RWPE1 (cell line): ENCODE results near the gene ZFAND3.
"Not testable (repeated sequence)": the region's sequence is repeated elsewhere in the genome, so short reads cannot be mapped to it uniquely, and the experiment has no call there.

Experiments used
- CTCF ChIA-PET: fragments of 350-600 bp; sonication (Branson Sonifier 250); formaldehyde crosslinking; extraction: SDS; loops from one replicate; lab custom pipeline; 2021; lab: Yijun Ruan, JAX
- POLR2A ChIA-PET: fragments of 400-600 bp; formaldehyde crosslinking; extraction: SDS; loops from one replicate; lab custom pipeline; 2020; ENCODE audit warnings: antibody characterized with exemption; ENCODE audit not compliant: low non-redundant PET; lab: Yijun Ruan, JAX
- DNase-seq: peaks from one replicate; pipeline ENCODE4 v3.0.0; 2012; ENCODE audit warnings: low spot score
- H3K27ac ChIP-seq: fragments of 450-650 bp; 2 replicates; pipeline ENCODE4 v1.5.1; 2017
- TF ChIP-seq, protein P1 (sequence below): fragments of 450-650 bp; conservative IDR thresholded peaks from 2 replicates; pipeline ENCODE4 v1.5.1; 2017; ENCODE audit warnings: low read depth, mild to moderate bottlenecking

The ZFAND3 gene

DNA sequence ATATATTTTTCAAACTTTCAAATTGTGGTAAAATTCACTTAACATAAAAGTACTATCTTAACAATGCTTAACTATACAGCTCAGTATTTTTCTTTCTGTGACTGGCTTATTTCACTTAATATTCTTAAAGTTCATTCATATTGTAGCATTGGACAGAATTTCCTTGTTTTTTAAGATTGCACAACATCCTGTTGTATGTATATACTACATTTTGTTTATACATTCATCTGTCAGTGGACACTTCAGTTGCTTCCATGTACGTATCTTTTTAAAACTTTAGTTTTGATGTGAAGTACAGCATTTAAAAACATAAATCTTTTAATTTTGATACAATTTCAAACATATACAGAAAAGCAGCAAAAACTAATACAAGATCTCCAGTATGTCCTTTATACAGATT, 220.7 kb downstream of the ZFAND3 start:
- POLR2A ChIA-PET, result no interaction called here
- DNase-seq, result no peak
- TF ChIP-seq, protein P1, sequence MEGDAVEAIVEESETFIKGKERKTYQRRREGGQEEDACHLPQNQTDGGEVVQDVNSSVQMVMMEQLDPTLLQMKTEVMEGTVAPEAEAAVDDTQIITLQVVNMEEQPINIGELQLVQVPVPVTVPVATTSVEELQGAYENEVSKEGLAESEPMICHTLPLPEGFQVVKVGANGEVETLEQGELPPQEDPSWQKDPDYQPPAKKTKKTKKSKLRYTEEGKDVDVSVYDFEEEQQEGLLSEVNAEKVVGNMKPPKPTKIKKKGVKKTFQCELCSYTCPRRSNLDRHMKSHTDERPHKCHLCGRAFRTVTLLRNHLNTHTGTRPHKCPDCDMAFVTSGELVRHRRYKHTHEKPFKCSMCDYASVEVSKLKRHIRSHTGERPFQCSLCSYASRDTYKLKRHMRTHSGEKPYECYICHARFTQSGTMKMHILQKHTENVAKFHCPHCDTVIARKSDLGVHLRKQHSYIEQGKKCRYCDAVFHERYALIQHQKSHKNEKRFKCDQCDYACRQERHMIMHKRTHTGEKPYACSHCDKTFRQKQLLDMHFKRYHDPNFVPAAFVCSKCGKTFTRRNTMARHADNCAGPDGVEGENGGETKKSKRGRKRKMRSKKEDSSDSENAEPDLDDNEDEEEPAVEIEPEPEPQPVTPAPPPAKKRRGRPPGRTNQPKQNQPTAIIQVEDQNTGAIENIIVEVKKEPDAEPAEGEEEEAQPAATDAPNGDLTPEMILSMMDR, result no peak
- H3K27ac ChIP-seq, result no peak overlapping the region
- CTCF ChIA-PET, result no interaction called here

- ChIA-PET CTCF (interaction anchor here (0.6 to 0.7 kb wide), 2 partner anchors 295 to 323 kb away, joined by 3 to 6 read pairs; no protein-coding TSS in a partner anchor), POLR2A (no interaction called here)
- H3K27ac ChIP-seq, result no peak overlapping the region
- DNase-seq, result no peak
- TF ChIP-seq, protein P1, result no peak
Observed at GRCh38 chr6:38043259-38043753, 223.8 kb downstream of the ZFAND3 start.

DNA sequence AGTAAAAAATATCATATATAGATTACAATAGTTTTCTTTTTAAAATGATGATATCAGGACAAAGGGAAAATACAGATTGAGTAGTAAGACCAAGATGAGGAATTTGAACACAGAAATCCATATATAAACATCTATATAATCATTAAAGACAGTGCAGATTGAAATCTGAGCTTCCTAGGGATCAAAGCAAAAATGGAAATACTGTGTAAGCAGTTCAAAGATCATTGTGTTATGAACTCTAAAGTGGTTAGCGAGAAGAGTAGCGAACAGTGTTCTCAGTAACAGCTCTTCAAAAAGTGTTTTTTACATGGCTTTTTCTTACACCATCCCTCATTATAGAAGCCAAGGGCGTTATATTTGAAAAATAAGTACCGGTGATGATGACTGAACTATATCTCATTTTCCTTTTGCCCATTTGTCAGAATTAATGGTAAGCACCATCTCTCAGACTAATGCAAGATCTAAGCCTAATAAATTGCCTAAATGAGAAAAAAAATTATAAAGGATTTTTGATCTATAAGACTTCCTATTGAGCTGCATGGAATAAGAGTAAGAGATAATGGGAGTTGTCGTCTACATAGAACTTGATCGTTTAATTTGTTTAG, 226.3 kb downstream of the ZFAND3 start:
- CTCF ChIA-PET, result interaction anchor here (0.5 kb wide), 1 partner anchor 186 kb away, joined by 9 read pairs; no protein-coding TSS in a partner anchor
- no peak for DNase-seq
- no peak overlapping the region for H3K27ac ChIP-seq
- POLR2A ChIA-PET, result no interaction called here
- TF ChIP-seq, protein P1, result no peak

DNA sequence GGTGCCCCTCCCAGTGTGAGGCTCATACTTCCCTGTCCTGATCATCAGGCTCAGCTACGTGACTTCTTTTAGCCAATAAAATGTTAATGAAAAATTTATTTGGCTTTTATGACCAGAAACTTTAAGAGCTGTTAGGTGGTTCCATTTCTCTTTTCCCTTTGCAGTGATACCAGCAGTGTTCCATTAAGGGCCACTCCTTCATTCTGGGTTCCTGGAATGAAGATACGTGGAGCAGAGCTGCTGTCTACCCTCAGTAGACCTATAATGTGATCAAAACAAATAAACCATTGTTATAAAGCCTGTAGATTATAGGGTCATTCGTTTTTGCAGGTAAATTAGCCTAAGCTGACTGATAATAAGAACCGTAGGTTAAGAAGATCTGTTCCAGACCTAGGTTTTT, 228.0 kb downstream of the ZFAND3 start:
- ChIA-PET POLR2A (no interaction called here), CTCF (no interaction called here)
- DNase-seq, result no peak
- H3K27ac ChIP-seq, result no peak overlapping the region
- TF ChIP-seq, protein P1, result no peak

DNA sequence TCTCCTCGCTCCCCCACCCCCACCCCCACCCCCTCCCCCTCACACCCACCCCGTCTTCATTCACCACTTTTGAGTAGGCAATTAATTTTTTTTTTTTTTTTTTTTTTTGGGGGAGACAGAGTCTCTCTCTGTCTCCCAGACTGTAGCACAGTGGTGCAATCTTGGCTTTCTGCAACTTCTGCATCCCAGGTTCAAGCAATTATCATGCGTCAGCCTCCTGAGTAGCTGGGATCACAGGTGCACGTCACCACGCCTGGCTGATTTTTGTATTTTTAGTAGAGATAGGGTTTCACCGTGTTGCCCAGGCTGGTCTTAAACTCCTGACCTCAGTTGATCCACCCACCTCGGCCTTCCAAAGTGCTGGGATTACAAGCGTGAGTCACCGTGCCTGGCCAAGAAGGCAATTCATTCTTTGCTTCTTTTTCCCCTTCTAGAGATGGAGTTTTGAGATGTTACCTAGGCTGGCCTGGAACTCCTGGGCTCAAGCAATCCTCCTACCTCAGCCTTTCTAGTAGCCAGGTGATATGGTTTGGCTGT, 230.4 kb downstream of the ZFAND3 start:
- peak overlapping the region; percentile 30; the same call in 1 of the 2 replicates for H3K27ac ChIP-seq
- CTCF ChIA-PET, DNase-seq, POLR2A ChIA-PET: not testable (repeated sequence)

DNA sequence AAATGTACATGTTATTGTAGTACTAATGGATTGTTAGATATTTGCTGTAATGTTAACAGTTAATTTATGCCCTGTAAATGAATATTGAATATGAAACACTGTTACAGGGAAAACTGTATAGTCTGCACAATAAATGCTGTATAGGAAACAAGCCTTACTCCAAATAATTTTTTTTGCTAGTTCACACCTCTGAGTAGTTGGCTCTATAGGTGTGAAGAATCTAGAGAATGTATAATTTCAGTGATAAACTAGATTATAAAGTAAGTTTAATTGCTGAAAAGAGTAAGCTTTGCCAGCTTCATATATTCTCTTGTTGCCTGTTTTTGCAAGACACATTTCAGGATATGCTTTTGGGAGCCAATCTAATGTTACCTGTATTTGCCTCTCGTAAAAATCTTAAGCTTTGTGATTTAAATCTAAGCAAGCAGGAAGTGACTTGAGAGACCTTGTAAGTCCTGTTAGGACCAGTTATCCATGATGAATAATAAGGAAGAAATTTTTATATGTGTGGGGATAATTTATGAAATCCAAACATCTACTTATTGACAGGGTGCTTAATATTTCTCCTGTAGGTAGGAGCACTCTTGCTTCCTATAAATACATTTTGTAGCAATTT, 232.4 kb downstream of the ZFAND3 start:
- H3K27ac ChIP-seq, result no peak overlapping the region
- TF ChIP-seq, protein P1, result no peak
- CTCF ChIA-PET, result interaction anchor here (0.5 to 1.0 kb wide), 2 partner anchors 18 to 59 kb away, joined by 3 read pairs; no protein-coding TSS in a partner anchor
- POLR2A ChIA-PET, result no interaction called here
- peak; percentile 50 for DNase-seq
